Left lobe of liver (tissue), 2 donors: ENCODE data around the gene IL31RA. TPM values are rescaled to one million over a fixed set of nuclear protein-coding genes. Genes with fewer than 3 reads are reported as not detected.
A peak's percentile ranks its signal among the peaks of the same experiment; 100 is the strongest.
"Not testable (repeated sequence)": the region's sequence is repeated elsewhere in the genome, so short reads cannot be mapped to it uniquely, and the experiment has no call there.

Source experiments
- ATAC-seq: fragments of 200-7000 bp; cut with Tn5 transposase; one replicate; pipeline ENCODE4 v1.9.1; 2020; ENCODE audit warnings: mild to moderate bottlenecking, moderate library complexity
- DNase-seq: peaks from one replicate; pipeline ENCODE4 v3.0.0-alpha.2; 2020; ENCODE audit warnings: low spot score
- total RNA-seq: library from RNA; stranded (reverse); gene quantifications from one replicate; pipeline ENCODE4 v1.2.1, GENCODE V29; 2021
- donor health status: DM: no; HTN: no; CAD: no; lungs with moderate emphysema.
- donor health status: DM: no; HTN: yes; CAD: no.

Gene IL31RA
- total RNA-seq, 1 donor from 2014 or later: not detected

GRCh38 chr5:55923865-55924500, 72.8 kb downstream of the IL31RA start:
- DNase-seq (no peak), ATAC-seq (no peak)

GRCh38 chr5:55924744-55925143, 73.6 kb downstream of the IL31RA start:
- DNase-seq: no peak
- no peak for ATAC-seq

GRCh38 chr5:55925181-55925580, 74.0 kb downstream of the IL31RA start:
- no peak for DNase-seq
- no peak for ATAC-seq

GRCh38 chr5:55925712-55926111, 74.6 kb downstream of the IL31RA start:
- DNase-seq: no peak
- ATAC-seq: no peak

- DNase-seq (no peak), ATAC-seq (no peak)
Measured at GRCh38 chr5:55926476-55926875, 75.3 kb downstream of the IL31RA start.

GRCh38 chr5:55927861-55928655, 76.9 kb downstream of the IL31RA start:
- DNase-seq (peak; percentile 61), ATAC-seq (peak; percentile 73)

- DNase-seq: no peak
- ATAC-seq: no peak
Measured at GRCh38 chr5:55929020-55929799, 78.1 kb downstream of the IL31RA start.

- no peak for DNase-seq
- no peak for ATAC-seq
Measured at GRCh38 chr5:55932700-55933099, 81.5 kb downstream of the IL31RA start.

- DNase-seq: no peak
- ATAC-seq: no peak
Measured at GRCh38 chr5:55933377-55934114, 82.4 kb downstream of the IL31RA start.

GRCh38 chr5:55934115-55934613, 83.0 kb downstream of the IL31RA start:
- DNase-seq (peak; percentile 84), ATAC-seq (peak; percentile 75)

- DNase-seq (no peak), ATAC-seq (peak; percentile 4)
Measured at GRCh38 chr5:55934720-55935119, 83.6 kb downstream of the IL31RA start.

- DNase-seq: no peak
Measured at GRCh38 chr5:55935371-55935770, 84.2 kb downstream of the IL31RA start.

GRCh38 chr5:55936100-55936693, 85.0 kb downstream of the IL31RA start:
- ATAC-seq: peak; percentile 47

More at GRCh38 chr5:55935371-55935770, 84.2 kb downstream of the IL31RA start:
- ATAC-seq: no peak

GRCh38 chr5:55937598-55937997, 86.4 kb downstream of the IL31RA start:
- DNase-seq, ATAC-seq: not testable (repeated sequence)

More at GRCh38 chr5:55936100-55936693, 85.0 kb downstream of the IL31RA start:
- peak; percentile 46 for DNase-seq

- not testable (repeated sequence) for DNase-seq
- ATAC-seq: peak; percentile 80
Measured at GRCh38 chr5:55941154-55941553, 90.0 kb downstream of the IL31RA start.

- no peak for DNase-seq
- ATAC-seq: no peak
Measured at GRCh38 chr5:55959208-55959607, 108.1 kb downstream of the IL31RA start.

- ATAC-seq (no peak), DNase-seq (no peak)
Measured at GRCh38 chr5:55960779-55961178, 109.6 kb downstream of the IL31RA start.

GRCh38 chr5:55965525-55965924, 114.4 kb downstream of the IL31RA start:
- peak; percentile 57 for ATAC-seq
- no peak for DNase-seq

GRCh38 chr5:55966284-55966683, 115.1 kb downstream of the IL31RA start:
- no peak for ATAC-seq
- DNase-seq: no peak

- no peak for ATAC-seq
Measured at GRCh38 chr5:55969956-55970355, 118.8 kb downstream of the IL31RA start.

More at GRCh38 chr5:55969956-55970355, 118.8 kb downstream of the IL31RA start:
- no peak for DNase-seq
